ENCODE measurements around the gene IL18RAP.

DNA sequence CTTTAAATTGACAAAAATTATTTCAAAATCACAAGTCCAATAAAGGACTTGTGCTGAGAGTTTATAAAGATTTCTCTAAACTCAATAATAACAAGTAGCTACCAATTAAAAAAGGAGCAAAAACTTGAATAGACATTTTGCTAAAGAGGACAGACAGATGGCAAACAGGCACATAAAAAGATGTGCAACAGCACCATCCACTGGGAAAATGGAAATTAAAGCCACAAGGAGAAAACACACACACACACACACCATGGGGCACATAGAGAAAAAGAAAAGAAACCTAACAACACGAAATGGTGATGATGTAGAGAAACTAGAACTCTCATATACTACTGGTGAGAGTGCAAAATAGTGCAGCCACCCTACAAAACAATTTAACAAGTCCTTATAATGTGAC, 37.5 kb downstream of the IL18RAP start:
- TF ChIP-seq, protein P1, sequence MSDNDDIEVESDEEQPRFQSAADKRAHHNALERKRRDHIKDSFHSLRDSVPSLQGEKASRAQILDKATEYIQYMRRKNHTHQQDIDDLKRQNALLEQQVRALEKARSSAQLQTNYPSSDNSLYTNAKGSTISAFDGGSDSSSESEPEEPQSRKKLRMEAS (IDR thresholded peaks at IDR 0.05; ENCODE audit: insufficient read depth, insufficient read length): no peak
- TF ChIP-seq, protein P2, sequence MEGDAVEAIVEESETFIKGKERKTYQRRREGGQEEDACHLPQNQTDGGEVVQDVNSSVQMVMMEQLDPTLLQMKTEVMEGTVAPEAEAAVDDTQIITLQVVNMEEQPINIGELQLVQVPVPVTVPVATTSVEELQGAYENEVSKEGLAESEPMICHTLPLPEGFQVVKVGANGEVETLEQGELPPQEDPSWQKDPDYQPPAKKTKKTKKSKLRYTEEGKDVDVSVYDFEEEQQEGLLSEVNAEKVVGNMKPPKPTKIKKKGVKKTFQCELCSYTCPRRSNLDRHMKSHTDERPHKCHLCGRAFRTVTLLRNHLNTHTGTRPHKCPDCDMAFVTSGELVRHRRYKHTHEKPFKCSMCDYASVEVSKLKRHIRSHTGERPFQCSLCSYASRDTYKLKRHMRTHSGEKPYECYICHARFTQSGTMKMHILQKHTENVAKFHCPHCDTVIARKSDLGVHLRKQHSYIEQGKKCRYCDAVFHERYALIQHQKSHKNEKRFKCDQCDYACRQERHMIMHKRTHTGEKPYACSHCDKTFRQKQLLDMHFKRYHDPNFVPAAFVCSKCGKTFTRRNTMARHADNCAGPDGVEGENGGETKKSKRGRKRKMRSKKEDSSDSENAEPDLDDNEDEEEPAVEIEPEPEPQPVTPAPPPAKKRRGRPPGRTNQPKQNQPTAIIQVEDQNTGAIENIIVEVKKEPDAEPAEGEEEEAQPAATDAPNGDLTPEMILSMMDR (IDR thresholded peaks at IDR 0.05; ENCODE audit: extremely low read depth in 1 of 2, insufficient read depth in 1 of 2, low read depth in 1 of 2, low read length in 2 of 2): no peak

All from endothelial cell of umbilical vein (primary cell).